ENCODE measurements around the gene FCRLA. TPM values are rescaled to one million over a fixed set of nuclear protein-coding genes. Genes with fewer than 3 reads are reported as not detected.

FCRLA gene

GRCh38 chr1:161737625-161738024, 30.6 kb downstream of the FCRLA start:
- H3K27me3 ChIP-seq (ENCODE audit: control insufficient read depth, insufficient read depth, low read length): no peaks in the 10 kb centered on the region
- H3K36me3 ChIP-seq (ENCODE audit: insufficient read depth, low read length): no peaks in the 10 kb centered on the region
- H3K4me2 ChIP-seq (ENCODE audit: low read length): no peak overlapping the region
- no peak overlapping the region for H3K4me3 ChIP-seq (ENCODE audit: low read length)
- H3K4me1 ChIP-seq (ENCODE audit: control insufficient read depth, insufficient read depth, low read length): peaks cover 31% of the 10 kb centered on the region
- no peak overlapping the region for H3K9ac ChIP-seq (ENCODE audit: low read depth, low read length)
- no peaks in the 10 kb centered on the region for H3K9me3 ChIP-seq (replicated peaks; ENCODE audit: low read length)

GRCh38 chr1:161738627-161739287, 31.7 kb downstream of the FCRLA start:
- Histone ChIP-seq H3K27me3 (ENCODE audit: control insufficient read depth, insufficient read depth, low read length) (no peaks in the 10 kb centered on the region), H3K4me2 (ENCODE audit: low read length) (no peak overlapping the region), H3K4me1 (ENCODE audit: control insufficient read depth, insufficient read depth, low read length) (peaks cover 26% of the 10 kb centered on the region), H3K4me3 (ENCODE audit: low read length) (no peak overlapping the region), H3K9me3 (replicated peaks; ENCODE audit: low read length) (no peaks in the 10 kb centered on the region), H3K9ac (ENCODE audit: low read depth, low read length) (no peak overlapping the region), H3K36me3 (ENCODE audit: insufficient read depth, low read length) (no peaks in the 10 kb centered on the region)

GRCh38 chr1:161739865-161740566, 33.0 kb downstream of the FCRLA start:
- Histone ChIP-seq H3K9ac (ENCODE audit: low read depth, low read length) (no peak overlapping the region), H3K9me3 (replicated peaks; ENCODE audit: low read length) (no peaks in the 10 kb centered on the region), H3K4me3 (ENCODE audit: low read length) (no peak overlapping the region), H3K4me1 (ENCODE audit: control insufficient read depth, insufficient read depth, low read length) (peaks cover 23% of the 10 kb centered on the region), H3K36me3 (ENCODE audit: insufficient read depth, low read length) (no peaks in the 10 kb centered on the region), H3K4me2 (ENCODE audit: low read length) (no peak overlapping the region), H3K27me3 (ENCODE audit: control insufficient read depth, insufficient read depth, low read length) (no peaks in the 10 kb centered on the region)

- Histone ChIP-seq H3K4me3 (ENCODE audit: low read length) (no peak overlapping the region), H3K9ac (ENCODE audit: low read depth, low read length) (no peak overlapping the region), H3K9me3 (replicated peaks; ENCODE audit: low read length) (no peaks in the 10 kb centered on the region), H3K4me2 (ENCODE audit: low read length) (no peak overlapping the region), H3K27me3 (ENCODE audit: control insufficient read depth, insufficient read depth, low read length) (no peaks in the 10 kb centered on the region), H3K4me1 (ENCODE audit: control insufficient read depth, insufficient read depth, low read length) (peaks cover 23% of the 10 kb centered on the region), H3K36me3 (ENCODE audit: insufficient read depth, low read length) (no peaks in the 10 kb centered on the region)
Observed at GRCh38 chr1:161740921-161741320, 33.9 kb downstream of the FCRLA start.

- no peaks in the 10 kb centered on the region for H3K36me3 ChIP-seq (ENCODE audit: insufficient read depth, low read length)
- H3K27me3 ChIP-seq (ENCODE audit: control insufficient read depth, insufficient read depth, low read length): no peaks in the 10 kb centered on the region
- no peak overlapping the region for H3K9ac ChIP-seq (ENCODE audit: low read depth, low read length)
- H3K4me3 ChIP-seq (ENCODE audit: low read length): no peak overlapping the region
- H3K4me2 ChIP-seq (ENCODE audit: low read length): no peak overlapping the region
- H3K9me3 ChIP-seq (replicated peaks; ENCODE audit: low read length): no peaks in the 10 kb centered on the region
- H3K4me1 ChIP-seq (ENCODE audit: control insufficient read depth, insufficient read depth, low read length): peaks cover 6% of the 10 kb centered on the region
Observed at GRCh38 chr1:161743231-161743630, 36.2 kb downstream of the FCRLA start.

GRCh38 chr1:161747801-161748200, 40.8 kb downstream of the FCRLA start:
- peaks cover 16% of the 10 kb centered on the region for H3K4me1 ChIP-seq (ENCODE audit: control insufficient read depth, insufficient read depth, low read length)
- no peak overlapping the region for H3K4me2 ChIP-seq (ENCODE audit: low read length)
- no peak overlapping the region for H3K4me3 ChIP-seq (ENCODE audit: low read length)
- H3K9ac ChIP-seq (ENCODE audit: low read depth, low read length): no peak overlapping the region
- H3K27me3 ChIP-seq (ENCODE audit: control insufficient read depth, insufficient read depth, low read length): no peaks in the 10 kb centered on the region
- peaks cover 17% of the 10 kb centered on the region for H3K36me3 ChIP-seq (ENCODE audit: insufficient read depth, low read length)
- H3K9me3 ChIP-seq (replicated peaks; ENCODE audit: low read length): no peaks in the 10 kb centered on the region

- peak within 1 kb of the TSS; percentile 86 for H3K4me2 ChIP-seq (ENCODE audit: low read length)
- peak within 1 kb of the TSS; percentile 88 for H3K4me3 ChIP-seq (ENCODE audit: low read length)
- H3K4me1 ChIP-seq (ENCODE audit: control insufficient read depth, insufficient read depth, low read length): peaks cover 10% of the 10 kb centered on the region
- H3K9me3 ChIP-seq (replicated peaks; ENCODE audit: low read length): no peaks in the 10 kb centered on the region
- no peaks in the 10 kb centered on the region for H3K27me3 ChIP-seq (ENCODE audit: control insufficient read depth, insufficient read depth, low read length)
- peak within 1 kb of the TSS; percentile 96 for H3K9ac ChIP-seq (ENCODE audit: low read depth, low read length)
- H3K36me3 ChIP-seq (ENCODE audit: insufficient read depth, low read length): peaks cover 34% of the 10 kb centered on the region
Observed at GRCh38 chr1:161749509-161750407, 42.7 kb downstream of the FCRLA start, which contains the start of gene DUSP12. Gene DUSP12 (plus strand): TSS chr1:161749786. CDS start chr1:161749802, 16 bp downstream.

- Histone ChIP-seq H3K9ac (ENCODE audit: low read depth, low read length) (no peak overlapping the region), H3K4me2 (ENCODE audit: low read length) (no peak overlapping the region), H3K9me3 (replicated peaks; ENCODE audit: low read length) (no peaks in the 10 kb centered on the region), H3K36me3 (ENCODE audit: insufficient read depth, low read length) (peaks cover 2% of the 10 kb centered on the region), H3K4me3 (ENCODE audit: low read length) (no peak overlapping the region), H3K4me1 (ENCODE audit: control insufficient read depth, insufficient read depth, low read length) (peaks cover 6% of the 10 kb centered on the region), H3K27me3 (ENCODE audit: control insufficient read depth, insufficient read depth, low read length) (no peaks in the 10 kb centered on the region)
Observed at GRCh38 chr1:161763522-161764098, 56.6 kb downstream of the FCRLA start.

Small RNA genes within 50 kb of the gene (small RNA-seq; reads per million reads assigned to genes)
- gene RF00019: not detected
- gene RN7SL466P: not detected

All from skeletal muscle satellite cell (primary cell).